K562 (cell line): ENCODE data around the gene OPRM1. TPM values are rescaled to one million over a fixed set of nuclear protein-coding genes. Genes with fewer than 3 reads are reported as not detected.

Experiments
- ATAC-seq: fragments of 200-7000 bp; cut with Tn5 transposase; 3 replicates; pipeline ENCODE4 v1.9.1; 2020; ENCODE audit warnings: moderate library complexity
- BruUV-seq: library from RNA; stranded (reverse); fragments of 400-500 nt; replicated peaks from 2 replicates; lab custom pipeline; 2021; lab: Mats Ljungman, UMichigan
- CTCF ChIA-PET: fragments of 300-600 bp; formaldehyde crosslinking; extraction: SDS; loops from one replicate; lab custom pipeline; 2021; ENCODE audit warnings: low intra/inter-chr PET ratio; lab: Yijun Ruan, JAX
- POLR2A ChIA-PET: fragments of 300-600, 350-650 bp; sonication (Branson Sonifier 250); formaldehyde crosslinking; extraction: SDS; loops from one replicate; lab custom pipeline; 2021; ENCODE audit warnings: antibody characterized with exemption, inconsistent platforms; lab: Yijun Ruan, JAX
- DNase-seq, 4 experiments: peaks; one replicate each; pipeline versions ENCODE4 v3.0.0 to v3.0.0-alpha.2; 2011 to 2018; ENCODE audit warnings: low spot score in 3 of 4, mixed read lengths in 3 of 4; ENCODE audit errors: extremely low read depth in 1 of 4
- FAIRE-seq: peaks from 2 replicates; lab custom pipeline; 2011; peaks lifted over from hg19 to GRCh38; lab: Jason Lieb, UNC
- H2AFZ ChIP-seq: 2 replicates; pipeline ENCODE4 v1.6.0; 2011; ENCODE audit warnings: low read depth, low read length, control low read depth, inconsistent platforms
- H3K27ac ChIP-seq: fragments of 200-600 bp; 3 replicates; pipeline ENCODE4 v1.8.0; 2011; ENCODE audit warnings: low read depth, mild to moderate bottlenecking, control low read depth, inconsistent platforms, low read length, moderate library complexity, mixed read lengths; ENCODE audit errors: extremely low read depth
- H3K27me3 ChIP-seq, 2 experiments: fragments of 300-600 bp in 1 of 2; 2 replicates in 1 of 2; 3 replicates in 1 of 2; pipeline versions ENCODE4 v1.6.0 to v1.8.0; 2011; ENCODE audit warnings: inconsistent platforms in 2 of 2, low read length in 2 of 2, mild to moderate bottlenecking in 1 of 2, mixed read lengths in 1 of 2, moderate library complexity in 1 of 2; ENCODE audit not compliant: control insufficient read depth in 2 of 2, insufficient read depth in 2 of 2
- H3K36me3 ChIP-seq: fragments of 300-600 bp; 3 replicates; pipeline ENCODE4 v1.8.0; 2011; ENCODE audit warnings: mild to moderate bottlenecking, low read length, inconsistent platforms; ENCODE audit not compliant: control insufficient read depth, insufficient read depth
- H3K4me1 ChIP-seq, 2 experiments: fragments of 200-600 bp in 1 of 2; replicated peaks in 1 of 2; 2 replicates in 1 of 2; 3 replicates in 1 of 2; pipeline versions ENCODE4 v1.5.1 to v1.8.0; 2011; ENCODE audit warnings: inconsistent platforms in 2 of 2, low read length in 2 of 2, mild to moderate bottlenecking in 1 of 2, mixed read lengths in 1 of 2, moderate library complexity in 1 of 2; ENCODE audit not compliant: control insufficient read depth in 2 of 2, insufficient read depth in 2 of 2
- H3K4me2 ChIP-seq: 2 replicates; pipeline ENCODE4 v1.6.1; 2011; ENCODE audit warnings: low read length, control low read depth, inconsistent platforms, mixed read lengths; ENCODE audit not compliant: insufficient read depth
- H3K4me3 ChIP-seq: fragments of 200-600 bp; sonication (generic), shearing (Covaris generic); 2 replicates; pipeline ENCODE4 v1.5.1; 2016; ENCODE audit warnings: control low read depth, inconsistent platforms
- H3K79me2 ChIP-seq: fragments of 200-600 bp; 3 replicates; pipeline ENCODE4 v1.8.0; 2011; ENCODE audit warnings: low read length, inconsistent platforms; ENCODE audit not compliant: control insufficient read depth, insufficient read depth
- H3K9ac ChIP-seq, 2 experiments: 2 replicates each; pipeline versions ENCODE4 v1.6.0 to v1.6.1; 2011; ENCODE audit warnings: low read depth in 2 of 2, low read length in 2 of 2, control low read depth in 1 of 2, inconsistent platforms in 1 of 2, mild to moderate bottlenecking in 1 of 2, mixed read lengths in 1 of 2; ENCODE audit not compliant: insufficient read depth in 1 of 2
- H3K9me1 ChIP-seq: one replicate; pipeline ENCODE4 v1.6.0; 2011; ENCODE audit warnings: inconsistent platforms, mild to moderate bottlenecking, low read length, moderate library complexity; ENCODE audit not compliant: control insufficient read depth, insufficient read depth
- H3K9me3 ChIP-seq: replicated peaks from 2 replicates; pipeline ENCODE4 v1.5.1; 2011; ENCODE audit warnings: low read depth, low read length, inconsistent platforms; ENCODE audit not compliant: control insufficient read depth, insufficient read depth
- H4K20me1 ChIP-seq: replicated peaks from 2 replicates; pipeline ENCODE4 v1.6.1; 2011; ENCODE audit warnings: low read length, inconsistent platforms, mixed read lengths; ENCODE audit not compliant: control insufficient read depth, insufficient read depth
- CBFA2T2 ChIP-seq: fragments of 450-650 bp; conservative IDR thresholded peaks from 2 replicates; pipeline ENCODE4 v1.6.1; 2017; ENCODE audit warnings: mild to moderate bottlenecking
- EGR1 ChIP-seq: fragments of 450-650 bp; conservative IDR thresholded peaks from 2 replicates; pipeline ENCODE4 v1.6.1; 2017; ENCODE audit warnings: mild to moderate bottlenecking
- ESRRB ChIP-seq: fragments of 250-450 bp; sonication (Bioruptor Pico); IDR thresholded peaks from 2 replicates; pipeline ENCODE4 v1.5.0; 2020; ENCODE audit warnings: mild to moderate bottlenecking, moderate library complexity, borderline replicate concordance
- HDAC3 ChIP-seq: fragments of 450-650 bp; IDR thresholded peaks from 2 replicates; pipeline ENCODE4 v1.6.1; 2018; ENCODE audit warnings: borderline replicate concordance, mild to moderate bottlenecking, moderate library complexity; ENCODE audit not compliant: partially characterized antibody
- KDM1A ChIP-seq, 2 experiments: fragments of 450-650 bp; IDR thresholded peaks; 2 replicates each; pipeline ENCODE4 v1.6.1; 2016; ENCODE audit warnings: mild to moderate bottlenecking in 2 of 2
- MAZ ChIP-seq, 2 experiments: fragments of 450-650 bp in 1 of 2; sonication (generic) in 1 of 2; formaldehyde crosslinking; IDR thresholded peaks in 1 of 2; conservative IDR thresholded peaks in 1 of 2; 2 replicates each; pipeline versions ENCODE4 v1.4.0 to v1.5.0; 2020; ENCODE audit warnings: mild to moderate bottlenecking in 1 of 2, missing genetic modification reagents in 1 of 2
- PYGO2 ChIP-seq: fragments of 450-650 bp; IDR thresholded peaks from 2 replicates; pipeline ENCODE4 v1.6.1; 2016; ENCODE audit warnings: mild to moderate bottlenecking, missing genetic modification characterization, moderate library complexity, missing compliant biosample characterization
- SAFB ChIP-seq: fragments of 200-400 bp; formaldehyde crosslinking; IDR thresholded peaks from 2 replicates; pipeline ENCODE4 v1.6.1; 2017; ENCODE audit warnings: low read depth, low read length, borderline replicate concordance
- ZFP30 ChIP-seq: fragments of 250-450 bp; sonication (Bioruptor Pico); IDR thresholded peaks from 2 replicates; pipeline ENCODE4 v1.8.0; 2022; ENCODE audit warnings: moderate library complexity, mild to moderate bottlenecking, inconsistent platforms, borderline replicate concordance
- ZKSCAN1 ChIP-seq: fragments of 150-350 bp; IDR thresholded peaks from 2 replicates; pipeline ENCODE4 v1.6.1; 2016; ENCODE audit warnings: low read depth, low read length
- WGBS: fragments of 100-300 bp; shearing (Covaris generic); methylation state at CpG from one replicate; pipeline ENCODE4 v1.1.6; 2016; ENCODE audit warnings: low coverage, mixed read lengths; ENCODE audit not compliant: insufficient coverage; ENCODE audit errors: missing lambda C conversion rate; 5-methylcytosine and 5-hydroxymethylcytosine counted together
- in situ Hi-C: fragments of 300-500 bp; cut with MboI; formaldehyde crosslinking; loops from 4 replicates; pipeline ENCODE4 v1.15.0; 2018; ENCODE audit warnings: inconsistent platforms, mixed read lengths
- intact Hi-C: fragments of 100-400 bp; cut with micrococcal nuclease; formaldehyde crosslinking; loops from 2 replicates; pipeline ENCODE4 v1.14.2; 2022
- polyA plus RNA-seq, 8 experiments: library from polyadenylated mRNA; depleted of rRNA in 4 of 8; stranded (reverse) in 5 of 8; unstranded in 3 of 8; fragments of >200 nt; fragmentation: Nextera tagmentation in 2 of 8; fragmentation: Illumina TruSeq in 1 of 8; extraction: Ambion mirVana in 2 of 8; extraction: Trizol in 1 of 8; gene quantifications; 2 replicates each; pipeline versions ENCODE4 v1.2.1 to v1.2.3, GENCODE V29; 2011 to 2014; ENCODE audit warnings: inconsistent platforms in 1 of 8, missing spikeins in 1 of 8
- total RNA-seq, 7 experiments: library from RNA; depleted of rRNA in 6 of 7; stranded (reverse); fragments of >200 nt in 6 of 7; fragmentation: Illumina TruSeq in 2 of 7; extraction: Trizol in 2 of 7; gene quantifications; 2 replicates each; pipeline versions ENCODE4 v1.2.1 to v1.2.3, GENCODE V29; 2011 to 2021; ENCODE audit warnings: low replicate concordance in 1 of 7
- TF ChIP-seq, protein P1 (sequence below): IDR thresholded peaks from 2 replicates; pipeline ENCODE4 v1.6.1; 2012; ENCODE audit warnings: low read depth, low read length, improper control_type of control experiment, borderline replicate concordance
- TF ChIP-seq, protein P2 (sequence below): fragments of 250-450 bp; sonication (Bioruptor Pico); IDR thresholded peaks from 2 replicates; pipeline ENCODE4 v1.4.0; 2020; ENCODE audit warnings: mild to moderate bottlenecking, moderate library complexity
- TF ChIP-seq, protein P3 (sequence below): fragments of 450-650 bp; IDR thresholded peaks from 2 replicates; pipeline ENCODE4 v1.6.1; 2017; ENCODE audit warnings: antibody characterized with exemption
- TF ChIP-seq, protein P4 (sequence below): sonication (generic); IDR thresholded peaks from 2 replicates; pipeline ENCODE4 v1.6.1; 2016

Gene OPRM1
- total and polyA plus RNA-seq, 9 of the 15 experiments (the other 6 are each of a cell fraction or from before 2014, with no cell fraction given), result not detected

DNA sequence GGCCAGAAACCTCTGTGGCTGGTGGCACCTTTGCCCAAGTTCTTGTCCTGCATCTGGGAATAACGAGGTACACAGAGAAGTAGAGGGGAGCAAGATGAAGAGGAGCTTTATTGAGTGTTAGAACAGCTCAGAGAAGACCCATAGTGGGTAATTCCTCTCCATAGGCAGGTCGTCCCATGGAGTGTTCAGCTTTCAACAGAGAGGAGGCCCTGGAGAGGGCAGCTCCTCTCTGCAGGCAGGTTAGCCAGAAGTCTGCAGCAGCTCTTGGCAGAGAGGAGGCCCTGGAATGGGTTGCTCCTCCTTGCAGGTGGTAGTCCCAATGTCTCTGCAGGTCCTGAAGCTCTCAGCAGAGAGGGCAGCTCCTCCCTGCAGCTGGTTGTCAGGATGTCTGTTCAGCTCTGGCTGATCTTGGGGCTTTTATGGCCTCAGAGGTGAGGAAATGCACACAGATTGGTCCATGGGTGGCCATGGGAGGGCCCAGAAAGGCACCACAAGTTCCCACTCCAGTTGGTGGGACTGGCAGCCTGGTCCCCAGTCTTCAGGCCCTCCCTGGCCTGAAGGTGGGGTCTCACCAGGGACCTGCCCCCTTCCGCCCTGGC, 228.6 kb downstream of the OPRM1 start:
- no peak; the same call in 2 of the 3 replicates for ATAC-seq
- Histone ChIP-seq H3K9me3 (no peaks in the 10 kb centered on the region), H3K27me3 (no peaks in the 10 kb centered on the region), H3K4me3 (no peak overlapping the region), H3K36me3 (no peaks in the 10 kb centered on the region), H3K4me2 (no peak overlapping the region), H3K9ac (no peak overlapping the region; a peak in 1 of 4 replicates), H3K79me2 (no peaks in the 10 kb centered on the region), H2AFZ (no peak overlapping the region), H3K9me1 (no peaks in the 10 kb centered on the region), H4K20me1 (no peaks in the 10 kb centered on the region), H3K27ac (no peak overlapping the region), H3K4me1 (no peaks in the 10 kb centered on the region)
- 0% methylated on average over 3 of the region's 3 CpGs for WGBS
- ChIA-PET CTCF (no interaction called here), POLR2A (interaction anchor here (0.6 to 1.2 kb wide), 2 partner anchors 10 to 63 kb away, joined by 3 to 4 read pairs; no protein-coding TSS in a partner anchor)
- intact Hi-C loops (no loop called here), in situ Hi-C loops (no loop called here)
- DNase-seq, result no peak
- TF ChIP-seq KDM1A (IDR thresholded peaks at IDR 0.05) (no peak), ZFP30 (no peak), PYGO2 (tag) (no peak), SAFB (no peak), MAZ (CRISPR knock-in tag; conservative IDR thresholded peaks at IDR 0.05 in 1 of 2, IDR thresholded peaks at IDR 0.05 in 1 of 2) (no peak), EGR1 (no peak), CBFA2T2 (no peak), ESRRB (CRISPR knock-in tag) (no peak), HDAC3 (no peak), ZKSCAN1 (no peak)
- TF ChIP-seq, protein P1, sequence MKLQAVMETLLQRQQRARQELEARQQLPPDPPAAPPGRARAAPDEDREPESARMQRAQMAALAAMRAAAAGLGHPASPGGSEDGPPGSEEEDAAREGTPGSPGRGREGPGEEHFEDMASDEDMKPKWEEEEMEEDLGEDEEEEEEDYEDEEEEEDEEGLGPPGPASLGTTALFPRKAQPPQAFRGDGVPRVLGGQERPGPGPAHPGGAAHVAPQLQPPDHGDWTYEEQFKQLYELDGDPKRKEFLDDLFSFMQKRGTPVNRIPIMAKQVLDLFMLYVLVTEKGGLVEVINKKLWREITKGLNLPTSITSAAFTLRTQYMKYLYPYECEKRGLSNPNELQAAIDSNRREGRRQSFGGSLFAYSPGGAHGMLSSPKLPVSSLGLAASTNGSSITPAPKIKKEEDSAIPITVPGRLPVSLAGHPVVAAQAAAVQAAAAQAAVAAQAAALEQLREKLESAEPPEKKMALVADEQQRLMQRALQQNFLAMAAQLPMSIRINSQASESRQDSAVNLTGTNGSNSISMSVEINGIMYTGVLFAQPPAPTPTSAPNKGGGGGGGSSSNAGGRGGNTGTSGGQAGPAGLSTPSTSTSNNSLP, result no peak
- TF ChIP-seq, protein P2, sequence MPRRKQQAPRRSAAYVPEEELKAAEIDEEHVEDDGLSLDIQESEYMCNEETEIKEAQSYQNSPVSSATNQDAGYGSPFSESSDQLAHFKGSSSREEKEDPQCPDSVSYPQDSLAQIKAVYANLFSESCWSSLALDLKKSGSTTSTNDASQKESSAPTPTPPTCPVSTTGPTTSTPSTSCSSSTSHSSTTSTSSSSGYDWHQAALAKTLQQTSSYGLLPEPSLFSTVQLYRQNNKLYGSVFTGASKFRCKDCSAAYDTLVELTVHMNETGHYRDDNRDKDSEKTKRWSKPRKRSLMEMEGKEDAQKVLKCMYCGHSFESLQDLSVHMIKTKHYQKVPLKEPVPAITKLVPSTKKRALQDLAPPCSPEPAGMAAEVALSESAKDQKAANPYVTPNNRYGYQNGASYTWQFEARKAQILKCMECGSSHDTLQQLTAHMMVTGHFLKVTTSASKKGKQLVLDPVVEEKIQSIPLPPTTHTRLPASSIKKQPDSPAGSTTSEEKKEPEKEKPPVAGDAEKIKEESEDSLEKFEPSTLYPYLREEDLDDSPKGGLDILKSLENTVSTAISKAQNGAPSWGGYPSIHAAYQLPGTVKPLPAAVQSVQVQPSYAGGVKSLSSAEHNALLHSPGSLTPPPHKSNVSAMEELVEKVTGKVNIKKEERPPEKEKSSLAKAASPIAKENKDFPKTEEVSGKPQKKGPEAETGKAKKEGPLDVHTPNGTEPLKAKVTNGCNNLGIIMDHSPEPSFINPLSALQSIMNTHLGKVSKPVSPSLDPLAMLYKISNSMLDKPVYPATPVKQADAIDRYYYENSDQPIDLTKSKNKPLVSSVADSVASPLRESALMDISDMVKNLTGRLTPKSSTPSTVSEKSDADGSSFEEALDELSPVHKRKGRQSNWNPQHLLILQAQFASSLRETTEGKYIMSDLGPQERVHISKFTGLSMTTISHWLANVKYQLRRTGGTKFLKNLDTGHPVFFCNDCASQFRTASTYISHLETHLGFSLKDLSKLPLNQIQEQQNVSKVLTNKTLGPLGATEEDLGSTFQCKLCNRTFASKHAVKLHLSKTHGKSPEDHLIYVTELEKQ, result no peak
- TF ChIP-seq, protein P3, sequence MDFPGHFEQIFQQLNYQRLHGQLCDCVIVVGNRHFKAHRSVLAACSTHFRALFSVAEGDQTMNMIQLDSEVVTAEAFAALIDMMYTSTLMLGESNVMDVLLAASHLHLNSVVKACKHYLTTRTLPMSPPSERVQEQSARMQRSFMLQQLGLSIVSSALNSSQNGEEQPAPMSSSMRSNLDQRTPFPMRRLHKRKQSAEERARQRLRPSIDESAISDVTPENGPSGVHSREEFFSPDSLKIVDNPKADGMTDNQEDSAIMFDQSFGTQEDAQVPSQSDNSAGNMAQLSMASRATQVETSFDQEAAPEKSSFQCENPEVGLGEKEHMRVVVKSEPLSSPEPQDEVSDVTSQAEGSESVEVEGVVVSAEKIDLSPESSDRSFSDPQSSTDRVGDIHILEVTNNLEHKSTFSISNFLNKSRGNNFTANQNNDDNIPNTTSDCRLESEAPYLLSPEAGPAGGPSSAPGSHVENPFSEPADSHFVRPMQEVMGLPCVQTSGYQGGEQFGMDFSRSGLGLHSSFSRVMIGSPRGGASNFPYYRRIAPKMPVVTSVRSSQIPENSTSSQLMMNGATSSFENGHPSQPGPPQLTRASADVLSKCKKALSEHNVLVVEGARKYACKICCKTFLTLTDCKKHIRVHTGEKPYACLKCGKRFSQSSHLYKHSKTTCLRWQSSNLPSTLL, result no peak
- TF ChIP-seq, protein P4, sequence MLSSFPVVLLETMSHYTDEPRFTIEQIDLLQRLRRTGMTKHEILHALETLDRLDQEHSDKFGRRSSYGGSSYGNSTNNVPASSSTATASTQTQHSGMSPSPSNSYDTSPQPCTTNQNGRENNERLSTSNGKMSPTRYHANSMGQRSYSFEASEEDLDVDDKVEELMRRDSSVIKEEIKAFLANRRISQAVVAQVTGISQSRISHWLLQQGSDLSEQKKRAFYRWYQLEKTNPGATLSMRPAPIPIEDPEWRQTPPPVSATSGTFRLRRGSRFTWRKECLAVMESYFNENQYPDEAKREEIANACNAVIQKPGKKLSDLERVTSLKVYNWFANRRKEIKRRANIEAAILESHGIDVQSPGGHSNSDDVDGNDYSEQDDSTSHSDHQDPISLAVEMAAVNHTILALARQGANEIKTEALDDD, result no peak
- BruUV-seq, result no TSS peak
- FAIRE-seq, result no peak
